Activated T-helper 9 cell treated with anti-CD3 and anti-CD28 coated beads, Interleukin-2, amount 50 U/mL, for 16 hours (primary cell): Measurements from ENCODE around the gene SH3PXD2A.

Source experiments
- DNase-seq: peaks from one replicate; pipeline ENCODE4 v3.0.0-alpha.2; 2020; ENCODE audit warnings: low read depth

The SH3PXD2A gene

GRCh38 chr10:103723557-103723956 is 131.8 kb downstream of the SH3PXD2A start:
- DNase-seq: no peak

DNA sequence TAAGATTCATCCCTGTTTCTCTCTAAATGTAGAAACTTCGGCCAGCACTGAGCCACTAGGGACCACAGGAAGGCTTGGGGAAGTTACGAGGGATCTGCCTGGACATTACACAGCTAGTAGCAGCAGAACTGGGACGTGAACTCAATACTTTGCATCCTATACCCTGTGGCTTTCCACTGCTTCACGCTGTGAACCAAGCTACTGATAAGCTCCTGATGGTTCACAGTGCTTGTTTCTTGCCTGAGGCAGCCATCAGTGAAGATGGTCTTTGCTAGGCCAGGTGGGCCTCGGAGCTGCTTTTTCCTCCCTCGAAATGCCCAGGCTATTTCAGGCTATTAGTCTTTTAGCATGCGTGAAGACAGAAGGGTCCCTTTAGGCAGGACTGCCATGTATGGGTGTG is 132.7 kb downstream of the SH3PXD2A start:
- no peak for DNase-seq

GRCh38 chr10:103720964-103721335 is 134.4 kb downstream of the SH3PXD2A start:
- DNase-seq: no peak

- no peak for DNase-seq
Measured at GRCh38 chr10:103720328-103720963, 134.9 kb downstream of the SH3PXD2A start.

- DNase-seq: no peak
Measured at GRCh38 chr10:103719036-103719435, 136.3 kb downstream of the SH3PXD2A start.

DNA sequence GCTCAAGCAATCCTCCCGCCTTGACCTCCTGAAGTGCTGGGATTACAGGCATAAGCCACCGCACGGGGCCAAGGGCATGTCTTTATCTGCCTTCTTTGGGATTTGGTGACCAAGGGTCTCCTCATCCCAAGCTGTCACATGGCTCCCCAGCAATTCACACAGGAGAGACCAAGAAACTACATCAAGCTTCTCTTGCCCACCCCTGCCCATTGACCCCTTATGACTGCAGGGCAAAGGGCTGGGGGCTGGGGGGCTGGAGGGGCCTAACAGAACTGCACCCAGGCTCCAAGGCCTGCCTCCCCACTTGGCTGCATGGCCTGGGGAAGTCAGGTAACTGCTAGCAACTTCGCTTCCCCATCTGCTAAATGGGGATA is 137.1 kb downstream of the SH3PXD2A start:
- DNase-seq: no peak

DNA sequence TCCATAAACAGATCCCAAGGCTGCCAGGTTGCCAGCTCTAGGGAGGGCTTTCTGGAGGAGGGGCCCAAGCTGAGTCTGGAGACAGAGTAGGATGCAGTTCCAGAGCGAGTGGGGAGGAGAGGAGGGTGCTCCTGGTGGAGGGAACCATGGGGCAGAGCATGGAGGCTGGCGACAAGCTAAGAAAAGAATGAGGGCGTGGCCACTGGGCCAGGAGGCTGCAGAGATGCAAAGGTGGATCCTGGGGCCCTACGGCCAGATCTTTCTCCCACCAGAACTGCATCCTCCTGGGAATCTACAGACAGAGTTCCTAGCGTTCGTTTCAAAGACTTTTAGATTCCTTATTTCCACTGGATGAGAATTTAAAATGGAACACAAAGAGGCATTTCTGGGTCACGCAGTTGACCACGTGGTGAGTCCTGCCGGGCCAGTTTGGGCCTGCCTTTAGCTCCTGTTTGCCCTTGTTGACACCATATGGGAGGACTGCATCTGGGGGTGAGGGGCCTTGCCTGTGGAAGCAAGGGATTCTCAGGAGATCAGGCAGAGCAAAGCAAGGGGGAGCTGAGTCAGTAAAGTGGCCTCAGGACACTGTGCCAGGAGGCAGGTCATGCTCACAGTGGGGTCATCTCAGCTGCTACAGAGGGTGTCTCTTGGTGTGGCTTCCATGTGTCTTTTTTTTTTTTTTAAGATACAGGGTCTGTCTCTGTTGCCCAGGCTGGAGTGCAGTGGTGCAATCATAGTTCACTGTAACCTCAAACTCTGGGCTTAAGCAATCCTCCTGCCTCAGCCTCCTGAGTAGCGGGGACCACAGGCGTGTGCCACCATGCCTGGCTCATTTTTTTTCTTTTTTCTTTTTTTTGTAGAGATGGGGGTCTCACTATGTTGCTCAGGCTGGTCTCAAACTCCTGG is 137.8 kb downstream of the SH3PXD2A start:
- DNase-seq: no peak

DNA sequence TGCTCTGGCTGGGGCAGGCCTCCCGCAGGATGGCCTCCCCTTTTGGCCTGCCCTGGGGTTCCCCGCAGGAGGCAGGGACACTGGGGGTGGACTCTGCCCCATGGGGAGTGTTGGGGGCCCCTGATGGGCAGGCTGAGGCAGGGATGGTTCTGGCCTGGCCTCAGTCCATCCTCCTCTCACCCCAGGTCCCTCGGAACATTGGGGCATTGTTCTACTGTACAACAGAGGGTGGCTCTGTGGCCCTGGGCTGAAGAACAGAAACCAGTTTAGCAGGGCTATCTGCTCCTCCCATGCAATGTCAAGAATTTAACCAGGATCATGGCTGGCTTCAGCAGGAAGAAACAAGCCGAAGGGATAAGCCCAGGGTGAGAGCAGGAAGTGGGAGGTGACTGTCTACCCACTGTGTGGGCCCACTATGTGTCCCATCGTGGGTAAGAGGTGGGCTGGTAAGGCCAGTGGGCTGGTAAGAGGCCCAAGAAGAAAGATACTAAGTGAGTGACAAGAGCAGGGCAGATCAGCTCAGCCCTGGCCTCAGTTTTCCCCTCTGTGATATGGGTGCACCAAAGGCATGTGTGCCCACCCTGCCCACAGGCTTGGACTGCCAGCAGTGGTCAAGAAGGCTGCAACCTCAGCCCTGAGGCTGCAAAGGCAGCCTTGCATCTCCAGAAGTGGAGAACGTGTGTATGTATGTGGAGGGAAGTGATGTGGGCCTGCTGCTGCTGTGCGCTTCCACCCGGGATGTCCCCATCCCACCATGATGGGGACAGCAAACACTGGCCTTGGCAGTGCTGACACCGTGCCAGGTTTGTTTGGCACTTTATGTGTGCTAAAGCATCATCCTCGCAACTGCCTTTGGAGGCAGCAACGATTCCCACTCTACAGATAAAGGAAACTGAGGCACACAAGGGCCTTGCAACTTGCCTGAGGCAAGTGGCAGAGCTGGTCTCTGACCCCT is 138.9 kb downstream of the SH3PXD2A start:
- DNase-seq: no peak

DNA sequence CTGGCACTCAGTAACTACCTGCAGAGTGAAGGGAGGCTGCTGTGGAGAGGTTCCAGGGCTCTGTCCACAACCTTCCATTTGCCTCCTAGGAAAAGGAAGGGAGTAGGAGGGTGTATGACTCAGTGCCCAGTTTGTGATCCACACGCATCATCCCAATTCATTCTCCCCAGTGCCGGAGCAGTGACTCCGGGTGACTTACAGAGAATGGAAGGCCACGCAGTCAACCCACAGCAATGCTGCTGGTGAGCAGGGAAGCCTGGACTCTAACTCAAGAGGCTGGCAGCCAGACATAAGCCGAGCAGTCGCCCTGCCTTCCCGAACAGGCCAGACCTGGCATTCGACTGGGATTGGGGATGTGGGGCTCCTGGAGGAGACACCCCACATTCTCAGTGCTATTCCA is 139.9 kb downstream of the SH3PXD2A start:
- DNase-seq: no peak

DNA sequence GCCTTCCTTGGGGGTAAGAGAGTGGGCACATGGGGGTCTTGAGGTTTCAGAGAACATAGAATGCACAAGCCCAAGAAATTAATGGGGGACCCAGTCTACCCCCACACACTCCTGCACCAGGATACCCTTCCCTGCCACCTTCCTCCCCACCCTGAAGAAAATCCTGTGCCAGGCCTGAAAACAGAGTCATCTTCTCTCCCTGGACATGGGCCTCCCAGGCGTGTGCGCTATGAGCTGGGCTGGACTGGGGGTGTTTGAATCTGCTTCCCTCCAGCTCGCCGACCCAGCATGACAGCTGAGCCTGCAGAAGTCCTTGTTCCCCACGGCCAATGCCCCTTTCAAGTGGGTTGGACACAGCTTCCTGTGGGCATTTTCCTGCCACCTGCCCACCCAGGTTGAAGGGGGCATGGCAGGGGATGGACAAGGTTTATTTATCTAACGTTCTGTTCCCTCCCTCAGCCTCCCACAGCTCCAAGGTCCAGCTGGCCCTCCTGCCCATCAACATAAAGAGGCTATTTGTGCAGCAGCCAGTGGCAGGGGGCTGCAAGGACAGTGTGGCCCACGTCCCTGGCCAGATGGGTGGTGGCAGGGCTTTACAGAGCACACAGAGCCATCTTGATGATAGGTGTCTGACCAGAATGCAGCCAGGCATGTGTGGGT is 141.0 kb downstream of the SH3PXD2A start:
- DNase-seq: no peak

DNA sequence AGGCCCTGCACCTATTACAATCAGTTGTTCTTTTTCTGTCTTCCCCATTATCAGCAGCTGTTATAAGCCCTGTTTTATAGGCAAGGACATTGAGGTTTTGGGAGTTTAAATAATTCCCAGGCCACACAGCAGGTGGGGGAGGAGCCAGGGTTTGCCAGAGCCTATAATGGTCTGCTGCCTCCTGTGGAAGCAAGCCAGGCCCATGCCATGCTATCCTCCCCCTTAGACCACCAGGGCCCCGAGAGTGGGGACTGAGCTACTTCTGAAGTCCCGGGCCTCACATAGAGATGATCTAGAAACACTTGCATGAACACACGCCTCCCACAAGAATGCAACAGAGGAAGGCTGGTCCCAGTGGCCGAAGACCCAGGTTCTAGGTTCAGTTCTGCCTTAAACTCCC is 141.7 kb downstream of the SH3PXD2A start:
- no peak for DNase-seq

GRCh38 chr10:103712898-103713498 is 142.4 kb downstream of the SH3PXD2A start:
- DNase-seq: peak; percentile 61

GRCh38 chr10:103712146-103712545 is 143.2 kb downstream of the SH3PXD2A start:
- DNase-seq: no peak

DNA sequence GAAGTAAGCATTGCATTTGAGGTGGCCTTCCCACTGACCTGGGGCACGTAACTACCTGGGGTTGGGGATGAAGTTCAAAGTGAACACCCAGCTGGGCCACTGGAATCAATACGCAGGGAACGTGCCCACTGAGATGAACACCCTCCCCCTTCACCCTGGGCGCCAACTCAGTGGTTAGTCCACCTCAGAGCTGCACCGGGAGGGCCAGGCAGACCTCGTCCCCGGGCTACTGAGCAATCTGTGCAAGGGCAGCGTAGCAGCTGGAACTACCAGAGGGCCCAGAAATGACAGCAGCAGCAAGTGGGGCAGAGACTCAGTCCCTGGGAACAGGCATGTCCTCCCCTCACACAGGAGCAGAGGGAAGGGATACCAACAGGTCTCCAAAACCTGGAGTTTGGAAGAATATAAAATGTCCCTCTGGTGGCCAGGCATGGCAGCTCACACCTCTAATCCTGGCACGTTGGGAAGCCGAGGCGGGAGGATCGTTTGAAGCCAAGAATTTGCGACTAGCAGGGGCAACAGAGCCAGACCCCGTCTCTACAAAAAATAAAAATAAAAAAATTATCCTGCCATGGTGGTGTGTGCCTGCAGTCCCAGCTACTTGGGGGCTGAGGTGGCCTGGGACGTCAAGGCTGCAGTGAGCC is 143.9 kb downstream of the SH3PXD2A start:
- DNase-seq: no peak

DNA sequence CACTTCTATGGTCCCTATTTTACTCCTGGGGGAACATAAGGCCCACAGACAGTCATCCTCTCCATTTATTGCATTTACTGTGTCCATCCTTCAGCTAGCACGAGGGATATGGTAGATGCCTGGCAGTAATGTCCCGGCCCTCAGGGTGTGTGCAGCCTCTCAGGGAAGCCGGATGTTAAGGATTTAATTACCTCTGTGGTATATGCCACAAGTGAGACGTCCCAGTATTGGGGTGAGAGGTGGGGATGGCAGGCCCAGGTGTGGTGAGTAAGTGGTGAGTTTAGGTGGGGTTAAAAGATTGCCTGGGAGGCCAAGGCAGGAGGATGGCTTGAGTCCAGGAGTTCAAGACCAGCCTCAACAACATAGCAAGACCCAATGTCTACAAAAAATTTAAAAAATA is 144.9 kb downstream of the SH3PXD2A start:
- DNase-seq: no peak

GRCh38 chr10:103709341-103709920 is 145.9 kb downstream of the SH3PXD2A start:
- DNase-seq: no peak

DNA sequence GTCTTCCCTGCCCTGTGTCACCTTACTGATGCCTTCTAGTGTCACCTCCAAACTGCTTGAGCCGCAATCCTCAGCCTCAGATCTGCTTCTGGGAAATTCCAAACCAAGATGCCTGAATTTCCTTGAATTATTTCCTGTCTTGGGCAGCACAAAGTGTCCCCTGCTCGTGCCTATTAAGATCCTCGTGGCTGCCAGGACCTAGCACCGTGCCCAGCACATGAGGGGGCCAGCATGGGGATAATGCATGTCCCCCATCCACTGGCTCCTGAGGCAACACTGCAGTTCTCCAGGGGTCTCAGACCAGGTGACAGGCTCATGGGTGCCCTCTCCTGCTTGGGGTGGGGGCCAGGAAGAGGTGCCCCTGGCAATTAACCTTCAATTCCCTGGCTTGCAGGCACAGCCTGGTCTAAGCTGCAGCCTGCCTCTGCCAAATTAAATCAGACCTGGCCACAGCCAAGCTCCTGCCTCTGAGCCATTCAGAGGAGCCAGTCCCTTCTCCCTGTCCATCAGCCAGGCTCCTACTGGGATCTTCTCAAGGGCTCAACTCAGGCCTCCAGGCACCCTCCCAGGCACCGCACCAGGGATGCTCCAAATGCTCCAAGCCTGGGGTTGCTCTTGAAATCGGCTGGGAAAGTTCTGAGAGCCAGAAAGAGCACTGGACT is 146.6 kb downstream of the SH3PXD2A start:
- no peak for DNase-seq

DNA sequence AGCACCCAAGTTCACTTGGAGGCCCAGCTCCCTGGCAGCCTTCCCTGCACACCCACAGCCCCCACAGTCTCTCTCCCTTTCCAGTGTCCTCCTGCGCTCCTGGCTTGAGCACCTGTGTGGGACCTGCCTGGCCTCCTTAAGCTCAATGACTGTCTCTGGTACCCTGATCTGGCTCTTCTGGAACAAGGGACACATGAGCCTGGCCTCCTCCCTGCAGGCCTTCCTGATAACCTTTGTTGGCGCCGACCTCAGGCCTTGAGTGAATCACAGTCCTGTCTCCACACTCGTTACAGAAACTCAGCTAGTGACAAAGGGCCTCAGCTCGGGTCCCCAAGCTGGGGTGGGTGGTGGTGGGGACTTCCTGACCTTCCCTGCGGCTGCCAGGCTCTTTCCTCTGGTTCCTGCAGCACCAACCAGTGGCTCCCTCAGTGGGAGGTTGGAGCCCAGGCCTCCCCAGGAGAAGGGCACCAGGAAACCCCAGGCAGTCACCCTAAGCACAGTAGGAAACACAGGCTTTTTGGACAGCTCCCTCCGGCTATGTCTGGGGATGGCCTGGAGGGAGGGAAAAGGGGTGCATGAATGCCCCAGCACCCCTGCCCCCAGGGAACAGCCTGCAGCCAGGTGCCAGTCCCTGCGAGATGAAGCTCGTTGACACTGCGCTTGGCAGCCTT is 147.3 kb downstream of the SH3PXD2A start:
- no peak for DNase-seq

GRCh38 chr10:103706762-103707161 is 148.6 kb downstream of the SH3PXD2A start:
- no peak for DNase-seq

- no peak for DNase-seq
Measured at GRCh38 chr10:103706047-103706446, 149.3 kb downstream of the SH3PXD2A start.
